K562 (cell line): ENCODE data around the gene FIBP. TPM values are rescaled to one million over a fixed set of nuclear protein-coding genes. Genes with fewer than 3 reads are reported as not detected.

ENCODE experiments used
- AFF4 ChIP-seq: sonication (generic); formaldehyde crosslinking; IDR thresholded peaks from 2 replicates; pipeline ENCODE4 v1.8.0; 2023; ENCODE audit warnings: mild to moderate bottlenecking, missing genetic modification reagents
- CHAMP1 ChIP-seq: fragments of 450-650 bp; IDR thresholded peaks from 2 replicates; pipeline ENCODE4 v1.6.1; 2016; ENCODE audit warnings: mild to moderate bottlenecking
- DDX20 ChIP-seq: fragments of 450-650 bp; IDR thresholded peaks from 2 replicates; pipeline ENCODE4 v1.6.1; 2016; ENCODE audit warnings: missing genetic modification characterization, low read depth, mild to moderate bottlenecking, missing compliant biosample characterization, moderate library complexity
- EHMT2 ChIP-seq: fragments of 450-650 bp; IDR thresholded peaks from 2 replicates; pipeline ENCODE4 v1.6.1; 2018; ENCODE audit warnings: antibody characterized with exemption
- FOXJ3 ChIP-seq: sonication (generic); formaldehyde crosslinking; IDR thresholded peaks from 2 replicates; pipeline ENCODE4 v1.4.0; 2020; ENCODE audit warnings: mild to moderate bottlenecking, missing genetic modification reagents
- MAFG ChIP-seq: fragments of 450-650 bp; conservative IDR thresholded peaks from 2 replicates; pipeline ENCODE4 v1.6.1; 2016; ENCODE audit warnings: missing genetic modification characterization, missing compliant biosample characterization
- MBD2 ChIP-seq: sonication (generic); IDR thresholded peaks from 2 replicates; pipeline ENCODE4 v1.6.1; 2016; ENCODE audit warnings: low read depth, borderline replicate concordance
- NFRKB ChIP-seq: fragments of 450-650 bp; IDR thresholded peaks from 2 replicates; pipeline ENCODE4 v1.6.1; 2016; ENCODE audit warnings: low read depth
- PML ChIP-seq: IDR thresholded peaks from 2 replicates; pipeline ENCODE4 v1.6.1; 2012; ENCODE audit warnings: low read length, inconsistent platforms
- PRPF4 ChIP-seq: fragments of 200-400 bp; formaldehyde crosslinking; IDR thresholded peaks from one replicate; pipeline ENCODE4 v1.6.1; 2017; ENCODE audit warnings: low read length, low read depth, mild to moderate bottlenecking; ENCODE audit not compliant: insufficient read depth, poor library complexity, severe bottlenecking
- RBM25 ChIP-seq: fragments of 200-400 bp; formaldehyde crosslinking; IDR thresholded peaks from 2 replicates; pipeline ENCODE4 v1.6.1; 2018; ENCODE audit warnings: low read length, low read depth, moderate library complexity; ENCODE audit not compliant: severe bottlenecking
- RUNX1 ChIP-seq: sonication (generic); IDR thresholded peaks from 2 replicates; pipeline ENCODE4 v1.6.1; 2016; ENCODE audit warnings: antibody characterized with exemption, low read depth
- ZC3H4 ChIP-seq: sonication (generic); formaldehyde crosslinking; IDR thresholded peaks from 2 replicates; pipeline ENCODE4 v1.9.0; 2021; ENCODE audit warnings: missing genetic modification reagents, borderline replicate concordance
- ZNF12 ChIP-seq: sonication (generic); formaldehyde crosslinking; IDR thresholded peaks from 2 replicates; pipeline ENCODE4 v1.4.0; 2020; ENCODE audit warnings: mild to moderate bottlenecking, missing genetic modification reagents
- ZNF436 ChIP-seq: fragments of 250-450, 450-650 bp; sonication (Bioruptor Pico); formaldehyde crosslinking; IDR thresholded peaks from 2 replicates; pipeline ENCODE4 v1.7.0; 2020; ENCODE audit warnings: mild to moderate bottlenecking
- ZNF589 ChIP-seq: fragments of 200-800 bp; sonication (Bioruptor generic); IDR thresholded peaks from 2 replicates; pipeline ENCODE4 v1.6.1; 2016; ENCODE audit warnings: low read depth, missing genetic modification characterization, missing compliant biosample characterization
- ZNF764 ChIP-seq: fragments of 250-450 bp; sonication (Bioruptor Pico); IDR thresholded peaks from 2 replicates; pipeline ENCODE4 v1.4.0; 2020; ENCODE audit warnings: low read depth, mild to moderate bottlenecking, moderate library complexity
- polyA plus RNA-seq, 8 experiments: library from polyadenylated mRNA; depleted of rRNA in 4 of 8; stranded (reverse) in 5 of 8; unstranded in 3 of 8; fragments of >200 nt; fragmentation: Nextera tagmentation in 2 of 8; fragmentation: Illumina TruSeq in 1 of 8; extraction: Ambion mirVana in 2 of 8; extraction: Trizol in 1 of 8; gene quantifications; 2 replicates each; pipeline versions ENCODE4 v1.2.1 to v1.2.3, GENCODE V29; 2011 to 2014; ENCODE audit warnings: inconsistent platforms in 1 of 8, missing spikeins in 1 of 8
- total RNA-seq, 7 experiments: library from RNA; depleted of rRNA in 6 of 7; stranded (reverse); fragments of >200 nt in 6 of 7; fragmentation: Illumina TruSeq in 2 of 7; extraction: Trizol in 2 of 7; gene quantifications; 2 replicates each; pipeline versions ENCODE4 v1.2.1 to v1.2.3, GENCODE V29; 2011 to 2021; ENCODE audit warnings: low replicate concordance in 1 of 7
- TF ChIP-seq, protein P1 (sequence below): fragments of 250-450 bp; sonication (Bioruptor Pico); IDR thresholded peaks from 2 replicates; pipeline ENCODE4 v1.4.0; 2020; ENCODE audit warnings: mild to moderate bottlenecking, moderate library complexity
- TF ChIP-seq, protein P2 (sequence below): fragments of 450-650 bp; IDR thresholded peaks from 2 replicates; pipeline ENCODE4 v1.6.1; 2017; ENCODE audit warnings: mild to moderate bottlenecking, moderate library complexity

Gene FIBP
- total and polyA plus RNA-seq, 9 of the 15 experiments (the other 6 are each of a cell fraction or from before 2014, with no cell fraction given) = 41.2 to 79.2 (median 48.6) TPM

DNA sequence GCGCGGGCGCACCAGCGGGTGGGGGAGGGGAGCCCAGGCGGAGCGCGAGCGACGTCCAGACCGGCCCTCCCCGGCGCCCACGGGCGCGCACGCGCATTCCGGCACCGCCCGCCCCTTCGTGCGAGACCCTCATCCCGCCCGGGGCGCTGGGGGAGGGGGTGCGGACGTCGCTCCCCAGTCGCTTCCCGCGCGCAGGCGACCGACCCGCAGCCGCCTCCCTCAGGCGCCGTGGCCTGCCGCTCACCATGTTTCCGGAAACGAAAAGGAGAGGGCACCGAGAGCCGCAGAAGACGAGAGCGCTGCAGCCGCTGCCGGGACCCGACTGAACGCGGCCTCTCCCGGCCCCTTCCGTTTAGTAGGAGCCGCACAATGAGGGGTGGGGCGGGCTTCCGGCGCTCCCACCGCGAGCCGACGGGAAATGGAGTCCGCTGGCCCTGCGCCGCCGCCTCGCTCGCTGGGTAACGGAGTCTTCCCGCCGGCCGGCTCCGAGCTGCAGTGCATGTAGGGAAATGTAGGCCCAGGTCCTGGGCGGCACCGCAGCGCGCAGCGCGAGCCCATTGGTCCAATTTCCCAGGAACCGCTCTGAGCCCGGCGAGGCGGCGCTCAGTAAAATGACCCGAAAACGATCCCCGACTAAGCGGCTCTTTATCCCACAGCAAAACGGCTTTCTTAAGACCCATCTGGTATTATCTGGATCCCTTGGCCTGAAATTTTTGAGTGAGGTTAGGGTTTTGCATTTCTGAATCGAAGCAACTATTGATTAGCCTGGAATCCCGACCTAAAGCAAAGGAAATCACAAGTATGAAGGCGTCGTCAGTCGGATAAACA is 30.2 kb downstream of the FIBP start, which contains the start of gene CFL1 (continued):
- TF ChIP-seq, protein P1, sequence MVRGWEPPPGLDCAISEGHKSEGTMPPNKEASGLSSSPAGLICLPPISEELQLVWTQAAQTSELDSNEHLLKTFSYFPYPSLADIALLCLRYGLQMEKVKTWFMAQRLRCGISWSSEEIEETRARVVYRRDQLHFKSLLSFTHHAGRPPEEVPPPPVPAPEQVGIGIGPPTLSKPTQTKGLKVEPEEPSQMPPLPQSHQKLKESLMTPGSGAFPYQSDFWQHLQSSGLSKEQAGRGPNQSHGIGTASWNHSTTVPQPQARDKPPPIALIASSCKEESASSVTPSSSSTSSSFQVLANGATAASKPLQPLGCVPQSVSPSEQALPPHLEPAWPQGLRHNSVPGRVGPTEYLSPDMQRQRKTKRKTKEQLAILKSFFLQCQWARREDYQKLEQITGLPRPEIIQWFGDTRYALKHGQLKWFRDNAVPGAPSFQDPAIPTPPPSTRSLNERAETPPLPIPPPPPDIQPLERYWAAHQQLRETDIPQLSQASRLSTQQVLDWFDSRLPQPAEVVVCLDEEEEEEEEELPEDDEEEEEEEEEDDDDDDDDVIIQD = no peak
- no peak for TF ChIP-seq MAFG (tag)
- peak; percentile 81 for TF ChIP-seq MBD2
- no peak for TF ChIP-seq ZNF764 (CRISPR knock-in tag)
- peak; percentile 97 for TF ChIP-seq AFF4 (CRISPR knock-in tag)
- no peak for TF ChIP-seq FOXJ3 (CRISPR knock-in tag)
- TF ChIP-seq PRPF4 = peak; percentile 78
- TF ChIP-seq ZC3H4 = no peak; the same call in 1 of the 2 replicates
- TF ChIP-seq ZNF589 (CRISPR knock-in tag) = no peak; the same call in 1 of the 2 replicates
- no peak for TF ChIP-seq RUNX1
- peak; percentile 87 for TF ChIP-seq PML
- TF ChIP-seq DDX20 (tag) = no peak
- no peak for TF ChIP-seq ZNF436 (CRISPR knock-in tag)
- TF ChIP-seq NFRKB = no peak
- no peak for TF ChIP-seq EHMT2
- no peak for TF ChIP-seq CHAMP1
- peak; percentile 50 for TF ChIP-seq RBM25
- no peak for TF ChIP-seq ZNF12 (CRISPR knock-in tag)
- TF ChIP-seq, protein P2, sequence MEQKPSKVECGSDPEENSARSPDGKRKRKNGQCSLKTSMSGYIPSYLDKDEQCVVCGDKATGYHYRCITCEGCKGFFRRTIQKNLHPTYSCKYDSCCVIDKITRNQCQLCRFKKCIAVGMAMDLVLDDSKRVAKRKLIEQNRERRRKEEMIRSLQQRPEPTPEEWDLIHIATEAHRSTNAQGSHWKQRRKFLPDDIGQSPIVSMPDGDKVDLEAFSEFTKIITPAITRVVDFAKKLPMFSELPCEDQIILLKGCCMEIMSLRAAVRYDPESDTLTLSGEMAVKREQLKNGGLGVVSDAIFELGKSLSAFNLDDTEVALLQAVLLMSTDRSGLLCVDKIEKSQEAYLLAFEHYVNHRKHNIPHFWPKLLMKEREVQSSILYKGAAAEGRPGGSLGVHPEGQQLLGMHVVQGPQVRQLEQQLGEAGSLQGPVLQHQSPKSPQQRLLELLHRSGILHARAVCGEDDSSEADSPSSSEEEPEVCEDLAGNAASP = no peak
